Bronchus fibroblast of lung (primary cell): ENCODE results near the gene CGB7. TPM values are rescaled to one million over a fixed set of nuclear protein-coding genes. Genes with fewer than 3 reads are reported as not detected.

Experiments used
- total RNA-seq: library from RNA; depleted of rRNA; stranded (reverse); fragments of >200 nt; gene quantifications from 2 replicates; pipeline ENCODE4 v1.2.3, GENCODE V29; 2015

CGB7 gene
- total RNA-seq: 0.30 and 0.34 TPM in 2 replicates

DNA sequence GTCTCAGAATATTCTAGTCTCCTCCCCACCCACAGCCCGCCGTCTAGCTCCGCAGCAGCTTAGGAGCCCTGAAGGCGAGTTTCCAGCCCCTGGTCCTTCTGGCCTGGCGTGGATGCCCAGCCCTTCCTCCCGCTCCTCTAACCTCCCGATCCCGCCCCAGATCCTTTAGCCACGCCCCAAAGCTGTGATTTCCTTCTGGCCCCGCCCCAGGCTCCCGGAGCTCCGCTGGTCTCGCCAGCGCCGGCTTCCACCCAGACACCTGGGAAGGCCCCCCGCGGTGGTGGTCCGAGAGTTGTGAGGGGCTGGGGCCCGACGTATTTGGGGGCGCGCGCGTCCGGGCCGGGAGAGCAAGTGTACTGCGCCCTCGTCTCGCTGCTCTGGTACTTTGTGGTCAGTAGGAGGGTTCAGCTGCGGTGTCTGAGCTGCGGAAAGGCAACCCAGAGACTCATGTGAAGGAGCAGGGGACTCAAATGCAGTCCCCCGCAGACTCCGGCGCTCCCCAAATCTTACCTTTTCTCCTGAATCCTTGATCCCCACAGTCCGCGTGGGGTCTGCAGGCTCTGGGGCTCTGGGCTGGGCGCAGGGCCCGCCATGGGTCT is at the start of gene CGB7:
CGB7 (minus strand) TSS at position 114 of the 599 bp plus-strand sequence. CDS start 2,374 bp downstream, outside the sequence.

DNA sequence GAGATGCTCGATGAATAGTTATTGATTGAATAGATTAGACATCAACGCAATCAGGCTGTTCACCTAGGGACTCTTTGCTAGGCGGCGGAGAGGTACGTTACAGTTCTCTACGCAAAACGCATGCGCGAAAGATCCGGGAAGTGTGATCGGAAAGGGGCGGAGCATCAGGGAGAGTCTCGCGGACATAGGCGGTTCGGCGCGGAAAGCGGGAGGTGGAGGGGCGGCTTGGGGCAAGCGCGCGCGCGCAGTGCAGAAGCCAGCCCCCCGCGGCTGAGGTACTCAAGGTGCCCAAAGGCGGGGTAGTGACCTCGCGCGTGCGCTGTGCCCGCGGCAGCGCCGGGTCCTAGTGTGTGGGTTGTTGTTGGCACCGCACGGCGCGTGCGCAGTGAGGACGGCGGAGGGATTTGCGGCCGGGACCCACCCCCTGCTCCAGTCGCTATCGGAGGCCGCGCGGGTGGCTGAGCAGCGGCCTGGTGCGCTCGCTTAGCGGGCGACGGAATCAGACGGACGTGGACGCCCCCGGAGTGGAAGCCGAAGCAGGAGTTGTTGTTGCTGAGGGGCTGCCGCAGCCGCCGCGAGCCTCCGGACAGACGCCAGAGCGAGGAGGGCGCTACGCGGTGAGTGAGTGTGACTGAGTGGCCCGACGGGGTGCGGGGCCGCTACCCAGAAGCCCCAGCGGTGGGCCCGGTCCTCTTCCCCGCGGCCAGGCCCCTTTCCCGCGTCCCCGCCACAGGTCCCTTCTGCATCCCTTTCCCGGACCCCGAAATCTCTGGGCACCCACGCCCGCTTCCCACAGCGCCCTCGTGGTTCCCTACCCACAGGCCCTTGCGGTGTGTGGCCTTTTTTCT is 27.7 kb upstream of the CGB7 start, which contains the start of gene SNRNP70:
SNRNP70 (plus strand) TSS at position 432 of the 848 bp plus-strand sequence. CDS start 964 bp downstream, outside the sequence.

DNA sequence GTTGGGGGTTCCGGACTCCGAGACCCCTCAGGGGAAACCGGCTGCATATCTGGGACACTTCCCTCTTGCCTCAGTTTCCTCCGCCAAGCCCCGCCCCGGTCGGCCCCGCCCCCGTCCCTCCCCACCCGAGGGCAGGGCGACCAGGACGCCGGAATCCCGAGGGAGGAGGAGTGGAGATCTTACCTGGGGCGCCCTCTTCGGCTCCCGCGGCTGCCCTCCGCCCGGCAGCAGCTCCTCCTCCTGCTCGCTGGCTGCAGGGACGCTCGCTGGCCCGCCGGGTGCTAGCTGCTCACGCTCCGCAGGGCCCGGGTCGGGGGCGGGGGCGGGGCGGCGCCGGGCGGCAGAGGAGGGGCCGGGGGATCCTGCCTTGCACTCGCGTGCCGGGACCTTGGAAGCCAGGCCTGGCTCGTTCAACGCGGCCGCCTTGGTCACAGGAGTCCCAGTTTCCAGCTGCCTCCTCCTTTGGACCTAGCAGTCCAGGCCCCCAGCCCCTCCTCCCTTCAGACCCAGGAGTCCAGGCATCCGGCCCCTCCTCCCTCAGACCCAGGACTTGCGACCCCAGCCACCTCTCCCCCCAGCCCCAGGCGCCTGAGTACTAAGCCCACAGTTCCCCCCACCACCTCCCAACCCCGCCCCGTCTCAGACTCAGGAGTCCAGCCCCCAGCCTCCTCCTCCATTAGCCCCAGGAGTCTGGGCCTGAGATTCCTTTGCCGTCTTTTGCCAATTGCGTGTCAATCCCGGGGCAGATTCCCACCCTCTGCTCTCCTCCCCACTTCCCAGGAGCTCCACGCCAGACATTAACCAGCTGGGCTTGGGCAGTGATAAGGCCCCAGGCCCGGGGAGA is 7.4 kb upstream of the CGB7 start, which contains the start of gene NTF4:
NTF4 (minus strand) TSS at position 51 of the 844 bp plus-strand sequence. CDS start 2,821 bp downstream, outside the sequence.

DNA sequence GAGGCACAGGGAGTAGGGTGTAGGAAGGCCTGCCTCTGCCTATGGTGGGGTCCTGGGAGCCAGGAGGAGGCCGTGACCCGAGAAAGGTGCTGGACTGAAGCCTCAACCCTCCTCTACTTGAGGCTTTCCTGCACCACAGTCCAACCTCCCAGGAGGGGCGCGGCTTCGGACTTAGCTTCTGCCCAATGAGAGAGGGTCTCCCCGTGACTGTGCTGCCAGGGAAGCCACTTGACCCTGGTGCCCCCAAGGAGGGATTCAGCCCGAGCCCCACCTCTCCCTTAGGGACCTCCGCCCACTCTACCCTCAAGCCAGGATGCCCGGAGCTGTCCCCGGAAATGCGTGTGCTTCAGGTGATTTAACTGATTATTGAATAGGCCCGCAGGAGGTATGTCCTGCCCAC is 8.5 kb downstream of the CGB7 start, which contains the start of gene CGB8:
CGB8 (minus strand) TSS at position 101 of the 400 bp plus-strand sequence. CDS start 372 bp downstream, outside the sequence.

DNA sequence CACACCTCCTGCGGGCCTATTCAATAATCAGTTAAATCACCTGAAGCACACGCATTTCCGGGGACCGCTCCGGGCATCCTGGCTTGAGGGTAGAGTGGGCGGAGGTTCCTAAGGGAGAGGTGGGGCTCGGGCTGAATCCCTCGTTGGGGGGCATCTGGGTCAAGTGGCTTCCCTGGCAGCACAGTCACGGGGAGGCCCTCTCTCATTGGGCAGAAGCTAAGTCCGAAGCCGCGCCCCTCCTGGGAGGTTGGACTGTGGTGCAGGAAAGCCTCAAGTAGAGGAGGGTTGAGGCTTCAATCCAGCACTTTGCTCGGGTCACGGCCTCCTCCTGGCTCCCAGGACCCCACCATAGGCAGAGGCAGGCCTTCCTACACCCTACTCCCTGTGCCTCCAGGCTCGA is 14.0 kb downstream of the CGB7 start, which contains the start of gene CGB5:
CGB5 (plus strand) TSS at position 301 of the 400 bp plus-strand sequence. CDS start 362 bp downstream, outside the sequence.

DNA sequence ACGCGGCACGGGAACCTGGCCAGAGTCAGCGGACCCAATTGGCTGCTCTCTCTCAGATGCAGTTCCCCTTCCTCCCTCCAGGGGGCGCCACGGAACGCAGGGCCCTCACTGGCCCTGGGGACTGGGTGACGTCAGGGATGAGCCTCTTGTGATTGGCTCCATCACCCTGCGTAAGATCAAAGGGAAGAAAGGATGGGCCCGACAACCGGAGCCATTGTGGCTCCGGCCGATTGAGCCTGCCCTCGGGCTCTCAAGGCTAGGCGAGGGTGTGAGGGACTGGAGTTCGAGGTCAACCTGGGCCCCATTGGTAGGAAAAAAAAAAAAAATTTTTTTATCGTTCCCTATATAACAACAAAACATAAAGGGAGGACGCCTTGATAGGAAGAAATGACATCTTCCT is 20.7 kb downstream of the CGB7 start, which contains the start of gene CGB1:
CGB1 (minus strand) TSS at position 81 of the 400 bp plus-strand sequence. CDS start 184 bp downstream, outside the sequence.

DNA sequence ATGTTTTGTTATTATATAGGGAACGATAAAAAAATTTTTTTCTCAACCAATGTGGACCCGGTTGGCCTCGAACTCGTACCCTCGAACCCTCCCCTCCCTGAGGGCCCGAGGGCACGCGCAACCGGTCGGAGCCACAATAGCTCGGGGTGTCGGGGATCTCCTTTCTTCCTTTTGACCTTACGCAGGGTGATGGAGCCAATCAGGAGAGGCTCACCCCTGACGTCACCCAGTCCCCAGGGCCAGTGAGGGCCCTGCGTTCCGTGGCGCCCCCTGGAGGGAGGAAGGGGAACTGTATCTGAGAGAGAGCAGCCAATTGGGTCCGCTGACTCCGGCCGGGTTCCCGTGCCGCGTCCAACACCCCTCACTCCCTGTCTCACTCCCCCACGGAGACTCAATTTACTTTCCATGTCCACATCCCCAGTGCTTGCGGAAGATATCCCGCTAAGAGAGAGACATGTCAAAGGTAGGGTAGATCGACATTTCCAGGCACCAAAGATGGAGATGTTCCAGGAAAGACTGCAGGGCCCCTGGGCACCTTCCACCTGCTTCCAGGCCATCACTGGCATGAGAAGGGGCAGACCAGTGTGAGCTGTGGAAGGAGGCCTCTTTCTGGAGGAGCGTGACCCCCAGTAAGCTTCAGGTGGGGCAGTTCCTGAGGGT is 25.8 kb downstream of the CGB7 start, which contains the start of gene CGB2:
CGB2 (plus strand) TSS at position 249 of the 660 bp plus-strand sequence; CDS start at position 455, 206 bp downstream.

DNA sequence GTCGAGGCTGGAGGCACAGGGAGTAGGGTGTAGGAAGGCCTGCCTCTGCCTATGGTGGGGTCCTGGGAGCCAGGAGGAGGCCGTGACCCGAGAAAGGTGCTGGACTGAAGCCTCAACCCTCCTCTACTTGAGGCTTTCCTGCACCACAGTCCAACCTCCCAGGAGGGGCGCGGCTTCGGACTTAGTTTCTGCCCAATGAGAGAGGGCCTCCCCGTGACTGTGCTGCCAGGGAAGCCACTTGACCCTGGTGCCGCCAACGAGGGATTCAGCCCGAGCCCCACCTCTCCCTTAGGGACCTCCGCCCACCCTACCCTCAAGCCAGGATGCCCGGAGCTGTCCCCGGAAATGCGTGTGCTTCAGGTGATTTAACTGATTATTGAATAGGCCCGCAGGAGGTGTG is 33.3 kb downstream of the CGB7 start, which contains the start of gene CGB3:
CGB3 (minus strand) TSS at position 101 of the 400 bp plus-strand sequence. CDS start 362 bp downstream, outside the sequence.

DNA sequence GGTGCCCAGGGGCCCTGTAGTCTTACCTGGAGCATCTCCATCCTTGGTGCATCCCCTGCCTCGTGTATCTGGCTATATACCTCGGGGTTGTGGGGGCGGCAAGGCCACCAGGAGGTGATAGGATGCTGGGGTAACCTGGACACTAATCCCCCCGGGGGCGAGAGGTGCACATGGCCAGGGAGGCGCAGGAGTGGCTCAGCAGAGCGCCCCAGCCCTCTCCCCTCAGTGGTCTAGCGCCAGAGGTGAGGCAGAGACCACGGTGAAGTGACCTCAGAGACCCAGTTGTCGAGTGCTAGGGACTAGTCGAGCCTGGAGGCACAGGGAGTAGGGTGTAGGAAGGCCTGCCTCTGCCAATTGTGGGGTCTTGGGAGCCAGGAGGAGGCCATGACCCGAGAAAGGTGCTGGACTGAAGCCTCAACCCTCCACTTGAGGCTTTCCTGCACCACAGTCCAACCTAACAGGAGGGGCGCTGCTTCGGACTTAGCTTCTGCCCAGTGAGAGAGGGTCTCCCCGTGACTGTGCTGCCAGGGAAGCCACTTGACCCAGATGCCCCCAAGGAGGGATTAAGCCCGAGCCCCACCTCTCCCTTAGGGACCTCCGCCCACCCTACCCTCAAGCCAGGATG is 40.4 kb downstream of the CGB7 start, which contains the start of gene LHB:
LHB (minus strand) TSS at position 51 of the 625 bp plus-strand sequence; CDS start at position 41, 10 bp downstream.

Other genes with a start within 250 kb of the CGB7 start
- 61.5 and 67.0 TPM in 2 replicates for gene BCAT2, start 246.7 kb downstream of the CGB7 start, total RNA-seq
- gene HSD17B14, start 221.3 kb downstream of the CGB7 start, total RNA-seq: 2.7 and 6.5 TPM in 2 replicates
- 11.4 and 20.1 TPM in 2 replicates for gene PLEKHA4, start 189.1 kb downstream of the CGB7 start, total RNA-seq
- 23.3 and 33.8 TPM in 2 replicates for gene PPP1R15A, start 185.3 kb downstream of the CGB7 start, total RNA-seq
- 0.17 and 0.45 TPM in 2 replicates for gene TULP2, start 159.0 kb downstream of the CGB7 start, total RNA-seq
- gene NUCB1, start 157.4 kb downstream of the CGB7 start, total RNA-seq: 166 and 176 TPM in 2 replicates
- gene DHDH, start 124.0 kb downstream of the CGB7 start, total RNA-seq: not detected in 2 replicates
- gene BAX, start 102.9 kb downstream of the CGB7 start, total RNA-seq: 127 and 135 TPM in 2 replicates
- gene FTL, start 92.4 kb downstream of the CGB7 start, total RNA-seq: 3,185 and 3,463 TPM in 2 replicates
- 28.7 and 30.8 TPM in 2 replicates for gene GYS1, start 64.4 kb downstream of the CGB7 start, total RNA-seq
- gene RUVBL2, start 63.9 kb downstream of the CGB7 start, total RNA-seq: 350 and 368 TPM in 2 replicates
- gene LHB, start 40.7 kb downstream of the CGB7 start, total RNA-seq: 0.45 TPM in 1 of 2 replicates, not detected in the other
- not detected in 2 replicates for gene CGB3, start 33.4 kb downstream of the CGB7 start, total RNA-seq
- 0.34 TPM in 1 of 2 replicates, not detected in the other for gene CGB2, start 25.9 kb downstream of the CGB7 start, total RNA-seq
- gene CGB1, start 20.9 kb downstream of the CGB7 start, total RNA-seq: 2.9 TPM in 1 of 2 replicates, not detected in the other
- gene CGB5, start 13.9 kb downstream of the CGB7 start, total RNA-seq: not detected in 2 replicates
- gene CGB8, start 8.6 kb downstream of the CGB7 start, total RNA-seq: not detected in 2 replicates
- gene NTF4, start 7.1 kb upstream of the CGB7 start, total RNA-seq: not detected in 2 replicates
- gene KCNA7, start 14.9 kb upstream of the CGB7 start, total RNA-seq: not detected in 2 replicates
- 178 and 179 TPM in 2 replicates for gene SNRNP70, start 27.7 kb upstream of the CGB7 start, total RNA-seq
- 4.7 and 5.2 TPM in 2 replicates for gene LIN7B, start 56.6 kb upstream of the CGB7 start, total RNA-seq
- gene C19orf73, start 61.4 kb upstream of the CGB7 start, total RNA-seq: 2.2 and 3.3 TPM in 2 replicates
- gene PPFIA3, start 61.8 kb upstream of the CGB7 start, total RNA-seq: 2.2 TPM in 2 replicates
- not detected in 2 replicates for gene HRC, start 97.6 kb upstream of the CGB7 start, total RNA-seq
- gene TRPM4, start 100.0 kb upstream of the CGB7 start, total RNA-seq: 10.4 and 12.1 TPM in 2 replicates